Measurements from ENCODE around the gene FOXRED2.

DNA sequence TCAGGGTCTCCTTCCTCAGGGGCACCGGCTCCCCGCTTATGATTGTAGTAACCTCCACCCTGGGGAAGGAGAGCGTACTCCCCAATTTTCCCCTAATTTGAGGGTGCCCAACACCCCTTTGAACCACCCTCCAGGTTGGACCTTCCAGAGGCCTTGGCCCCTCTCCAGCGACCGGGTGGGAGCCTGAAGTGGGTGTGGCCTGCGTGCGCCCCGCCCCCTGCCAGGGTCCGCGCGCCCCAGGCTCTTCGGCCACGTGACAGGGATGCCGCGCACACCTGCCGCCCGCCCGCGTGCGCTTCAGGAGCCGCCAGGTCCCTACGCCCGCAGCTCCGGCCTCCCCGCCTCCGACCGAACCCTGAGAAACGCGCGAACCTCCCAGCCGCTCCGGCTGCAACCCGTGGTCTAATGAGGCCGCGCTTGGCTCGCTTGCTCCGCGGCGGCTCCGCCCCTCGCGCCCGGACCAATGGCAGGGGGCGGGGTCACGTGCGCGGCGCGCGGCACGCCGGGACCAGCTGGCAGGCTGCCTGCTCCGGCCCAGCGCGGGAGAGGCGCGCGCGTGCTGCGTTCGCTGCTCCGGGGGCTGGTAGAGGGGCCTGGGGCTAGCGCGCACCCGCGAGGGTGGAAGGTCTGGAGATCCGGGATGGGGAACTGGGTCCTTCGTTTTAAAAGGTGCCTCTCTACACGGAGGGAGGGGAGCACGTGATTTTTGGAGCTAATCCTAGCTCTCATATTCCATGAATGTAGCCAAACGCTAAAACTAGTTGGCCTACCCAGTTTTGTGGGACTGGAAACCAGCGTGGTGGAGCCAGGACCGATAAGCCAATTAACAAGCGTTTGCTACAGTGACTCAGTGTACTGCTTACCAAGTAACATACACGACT is at the start of gene FOXRED2:
- TF ChIP-seq, protein P1, sequence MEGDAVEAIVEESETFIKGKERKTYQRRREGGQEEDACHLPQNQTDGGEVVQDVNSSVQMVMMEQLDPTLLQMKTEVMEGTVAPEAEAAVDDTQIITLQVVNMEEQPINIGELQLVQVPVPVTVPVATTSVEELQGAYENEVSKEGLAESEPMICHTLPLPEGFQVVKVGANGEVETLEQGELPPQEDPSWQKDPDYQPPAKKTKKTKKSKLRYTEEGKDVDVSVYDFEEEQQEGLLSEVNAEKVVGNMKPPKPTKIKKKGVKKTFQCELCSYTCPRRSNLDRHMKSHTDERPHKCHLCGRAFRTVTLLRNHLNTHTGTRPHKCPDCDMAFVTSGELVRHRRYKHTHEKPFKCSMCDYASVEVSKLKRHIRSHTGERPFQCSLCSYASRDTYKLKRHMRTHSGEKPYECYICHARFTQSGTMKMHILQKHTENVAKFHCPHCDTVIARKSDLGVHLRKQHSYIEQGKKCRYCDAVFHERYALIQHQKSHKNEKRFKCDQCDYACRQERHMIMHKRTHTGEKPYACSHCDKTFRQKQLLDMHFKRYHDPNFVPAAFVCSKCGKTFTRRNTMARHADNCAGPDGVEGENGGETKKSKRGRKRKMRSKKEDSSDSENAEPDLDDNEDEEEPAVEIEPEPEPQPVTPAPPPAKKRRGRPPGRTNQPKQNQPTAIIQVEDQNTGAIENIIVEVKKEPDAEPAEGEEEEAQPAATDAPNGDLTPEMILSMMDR (IDR thresholded peaks at IDR 0.05; ENCODE audit: low read length) = no peak
- no peak for TF ChIP-seq EZH2 (IDR thresholded peaks at IDR 0.05; ENCODE audit: borderline replicate concordance, low read length)

Measured in OCI-LY1 (cell line).